Measurements from ENCODE around the gene GABPA.

Gene GABPA

DNA sequence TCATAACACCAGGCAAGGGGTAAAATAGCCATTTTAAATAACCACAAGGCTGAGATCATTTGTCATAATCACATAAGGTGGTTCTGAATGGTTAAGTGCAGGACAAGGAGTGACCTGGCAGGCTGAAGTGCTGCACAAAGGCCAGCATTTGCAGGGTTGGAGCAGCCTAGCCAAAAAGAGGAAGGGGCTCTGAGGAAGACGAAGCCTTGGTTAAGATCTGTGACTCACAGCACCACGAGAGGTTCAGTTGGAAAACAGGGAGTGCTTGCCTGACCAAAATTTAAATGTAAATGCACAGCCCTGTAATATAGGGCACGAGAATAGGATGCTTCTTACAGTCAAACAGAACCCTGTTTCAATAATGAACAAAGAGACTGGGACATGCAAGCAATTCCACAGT is 12.1 kb upstream of the GABPA start:
- DNase-seq (ENCODE audit: low read depth): no peak
- TF ChIP-seq, protein P1, sequence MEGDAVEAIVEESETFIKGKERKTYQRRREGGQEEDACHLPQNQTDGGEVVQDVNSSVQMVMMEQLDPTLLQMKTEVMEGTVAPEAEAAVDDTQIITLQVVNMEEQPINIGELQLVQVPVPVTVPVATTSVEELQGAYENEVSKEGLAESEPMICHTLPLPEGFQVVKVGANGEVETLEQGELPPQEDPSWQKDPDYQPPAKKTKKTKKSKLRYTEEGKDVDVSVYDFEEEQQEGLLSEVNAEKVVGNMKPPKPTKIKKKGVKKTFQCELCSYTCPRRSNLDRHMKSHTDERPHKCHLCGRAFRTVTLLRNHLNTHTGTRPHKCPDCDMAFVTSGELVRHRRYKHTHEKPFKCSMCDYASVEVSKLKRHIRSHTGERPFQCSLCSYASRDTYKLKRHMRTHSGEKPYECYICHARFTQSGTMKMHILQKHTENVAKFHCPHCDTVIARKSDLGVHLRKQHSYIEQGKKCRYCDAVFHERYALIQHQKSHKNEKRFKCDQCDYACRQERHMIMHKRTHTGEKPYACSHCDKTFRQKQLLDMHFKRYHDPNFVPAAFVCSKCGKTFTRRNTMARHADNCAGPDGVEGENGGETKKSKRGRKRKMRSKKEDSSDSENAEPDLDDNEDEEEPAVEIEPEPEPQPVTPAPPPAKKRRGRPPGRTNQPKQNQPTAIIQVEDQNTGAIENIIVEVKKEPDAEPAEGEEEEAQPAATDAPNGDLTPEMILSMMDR (IDR thresholded peaks at IDR 0.05; ENCODE audit: low read depth, low read length, missing control alignments): no peak
- no peak overlapping the region for H3K4me3 ChIP-seq (ENCODE audit: low read depth, low read length)

DNA sequence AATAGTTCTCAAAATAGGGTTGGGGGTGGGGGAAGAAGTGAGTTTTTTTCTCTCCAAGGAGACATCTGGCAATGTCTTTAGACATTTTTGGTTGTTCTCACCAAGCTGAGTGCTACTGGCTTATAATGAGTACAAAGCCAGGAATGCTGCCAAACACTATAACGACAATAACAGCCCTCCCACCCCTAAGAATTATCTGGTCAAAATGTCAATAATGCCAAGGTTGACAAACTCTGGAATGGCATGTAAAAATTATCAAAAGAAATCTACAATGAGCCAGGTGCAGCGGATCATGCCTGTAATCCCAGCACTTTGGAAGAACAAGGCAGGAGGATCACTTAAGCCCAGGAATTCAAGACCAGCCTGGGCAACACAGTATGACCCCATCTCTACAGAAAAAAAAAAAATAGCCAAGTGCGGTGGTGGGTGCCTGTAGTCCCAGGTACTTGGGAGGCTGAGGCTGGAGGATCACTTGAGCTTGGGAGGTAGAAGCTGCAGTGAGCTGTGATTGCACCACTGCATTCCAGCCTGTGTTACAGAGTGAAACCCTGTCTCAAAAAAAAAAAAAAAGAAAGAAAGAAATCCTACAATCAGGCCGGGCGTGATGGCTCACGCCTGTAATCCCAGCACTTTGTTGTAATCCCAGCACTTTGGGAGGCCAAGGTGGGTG is 2.5 kb upstream of the GABPA start:
- DNase-seq (ENCODE audit: low read depth): no peak
- no peak overlapping the region for H3K4me3 ChIP-seq (ENCODE audit: low read depth, low read length)
- TF ChIP-seq, protein P1 (IDR thresholded peaks at IDR 0.05; ENCODE audit: low read depth, low read length, missing control alignments): no peak

DNA sequence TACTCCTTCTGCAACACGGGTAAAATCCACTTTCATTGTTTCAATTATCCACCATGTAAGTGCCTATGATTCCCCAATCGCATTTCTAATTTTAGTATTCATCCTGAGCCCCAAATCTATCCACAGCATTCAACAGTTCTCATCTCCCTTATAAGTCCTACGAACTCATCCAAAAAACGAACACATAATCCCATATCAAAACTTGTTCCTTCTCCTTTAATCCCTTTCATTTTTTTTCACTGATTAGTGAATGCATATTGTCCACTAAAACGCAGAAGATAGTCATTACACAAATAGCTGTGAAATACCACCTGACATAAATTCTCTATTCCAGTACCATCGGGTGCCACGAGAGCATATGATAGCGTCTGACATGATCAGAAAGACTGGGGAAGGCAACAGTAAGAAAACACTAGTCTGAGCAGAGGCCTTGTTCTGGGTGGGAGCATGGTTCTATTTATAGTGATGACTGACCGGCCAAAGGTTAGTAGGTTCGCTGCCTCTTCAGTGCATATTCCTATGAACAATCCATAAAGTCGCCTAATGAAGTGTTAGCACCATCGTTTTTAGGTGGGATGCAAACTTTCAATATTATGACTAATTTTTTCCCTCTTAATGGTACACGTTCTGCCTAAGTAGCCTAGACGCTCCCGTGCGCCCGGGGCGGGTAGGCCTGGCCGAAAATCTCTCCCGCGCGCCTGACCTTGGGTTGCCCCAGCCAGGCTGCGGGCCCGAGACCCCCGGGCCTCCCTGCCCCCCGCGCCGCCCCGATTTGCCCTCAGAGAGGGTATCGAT is 716 bp upstream of the GABPA start:
- peak overlapping the region; percentile 96 for H3K4me3 ChIP-seq (ENCODE audit: low read depth, low read length)
- no peak for DNase-seq (ENCODE audit: low read depth)
- TF ChIP-seq, protein P1 (IDR thresholded peaks at IDR 0.05; ENCODE audit: low read depth, low read length, missing control alignments): no peak

DNA sequence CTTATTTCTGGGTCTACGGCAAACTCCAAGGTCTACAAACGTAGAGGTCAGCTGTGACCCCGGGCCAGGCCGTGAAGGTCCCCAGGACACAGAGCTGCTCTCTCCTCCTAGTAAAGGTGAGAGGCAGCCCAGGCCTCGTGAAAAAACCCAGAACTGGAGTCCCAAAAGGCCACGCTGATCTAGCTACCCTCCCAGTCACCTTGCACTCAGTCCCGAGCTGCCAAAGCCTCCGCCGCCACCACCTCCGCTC is 193 bp upstream of the GABPA start:
- TF ChIP-seq, protein P1 (IDR thresholded peaks at IDR 0.05; ENCODE audit: low read depth, low read length, missing control alignments): no peak
- no peak for DNase-seq (ENCODE audit: low read depth)
- peak overlapping the region; percentile 96 for H3K4me3 ChIP-seq (ENCODE audit: low read depth, low read length)

DNA sequence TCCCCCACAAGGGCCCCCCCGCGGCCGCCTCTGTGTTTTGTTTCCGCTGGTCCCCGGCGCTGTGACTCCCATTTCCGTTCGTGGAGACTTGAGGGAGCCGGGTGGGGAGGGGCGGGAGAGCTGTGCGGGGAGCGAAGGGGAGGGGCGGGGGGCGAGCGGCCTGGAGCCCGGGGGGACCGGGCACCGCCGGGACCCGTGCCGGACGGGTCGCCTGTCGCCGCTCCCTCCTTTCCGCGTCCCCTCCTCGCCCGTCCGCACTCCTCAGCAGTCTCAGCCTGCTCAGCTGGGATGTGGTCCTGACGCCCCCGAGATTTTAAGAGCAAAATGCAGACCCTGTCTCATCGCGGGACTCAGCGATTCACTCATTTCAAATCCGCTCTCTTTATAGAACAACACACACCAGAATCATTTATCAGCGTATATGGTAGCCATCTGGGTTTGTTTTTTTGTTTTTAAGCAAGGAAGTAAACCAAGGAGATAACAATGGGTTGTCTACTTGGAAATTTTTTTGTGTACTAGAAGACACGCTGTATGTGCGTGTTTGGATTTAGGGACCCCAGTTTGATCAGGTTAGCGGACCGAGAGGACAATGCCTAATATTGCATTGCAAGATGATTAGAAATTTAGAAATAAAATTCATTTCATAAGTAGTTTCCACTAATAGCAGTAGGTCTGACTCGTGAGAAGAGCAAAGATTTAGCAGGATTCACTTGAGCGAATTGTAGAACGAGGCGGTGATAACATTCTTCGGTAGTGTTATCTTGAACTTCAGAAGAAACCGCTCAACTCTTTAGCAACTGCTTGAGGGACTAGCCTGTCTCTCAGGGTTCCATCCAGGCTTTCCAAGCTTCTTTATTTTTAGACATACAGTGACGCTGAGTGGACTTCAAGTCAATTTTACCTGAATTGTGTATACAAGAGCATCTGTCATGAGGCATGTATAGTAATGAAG is 1.1 kb downstream of the GABPA start:
- no peak for DNase-seq (ENCODE audit: low read depth)
- TF ChIP-seq, protein P1 (IDR thresholded peaks at IDR 0.05; ENCODE audit: low read depth, low read length, missing control alignments): no peak
- peak overlapping the region; percentile 96 for H3K4me3 ChIP-seq (ENCODE audit: low read depth, low read length)

DNA sequence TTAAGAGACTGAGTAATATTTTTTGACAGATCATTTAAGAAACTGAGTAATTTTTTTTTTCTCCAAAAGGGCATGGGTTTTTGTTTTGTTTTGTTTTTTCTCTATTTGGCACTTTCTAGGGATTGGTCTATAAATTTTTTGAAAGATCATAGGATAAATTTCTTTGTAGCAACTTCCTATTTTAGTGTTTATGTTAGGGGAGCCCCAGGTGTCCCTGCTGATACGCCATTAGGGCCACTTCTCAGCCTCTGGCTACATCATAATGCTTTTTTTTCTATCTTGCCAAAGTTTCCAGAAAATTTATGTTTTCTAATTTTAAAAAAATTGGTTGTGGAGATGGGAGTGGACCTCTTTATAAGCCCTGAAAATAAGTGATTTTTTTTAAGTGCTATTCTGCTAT is 2.6 kb downstream of the GABPA start:
- TF ChIP-seq, protein P1 (IDR thresholded peaks at IDR 0.05; ENCODE audit: low read depth, low read length, missing control alignments): no peak
- no peak overlapping the region for H3K4me3 ChIP-seq (ENCODE audit: low read depth, low read length)
- no peak for DNase-seq (ENCODE audit: low read depth)

Measured in GM12864 (cell line).